Measurements from ENCODE around the gene EMD. TPM values are rescaled to one million over a fixed set of nuclear protein-coding genes. Genes with fewer than 3 reads are reported as not detected.

EMD gene
- total RNA-seq, 1 experiment from 2014 or later = 79.6 TPM

DNA sequence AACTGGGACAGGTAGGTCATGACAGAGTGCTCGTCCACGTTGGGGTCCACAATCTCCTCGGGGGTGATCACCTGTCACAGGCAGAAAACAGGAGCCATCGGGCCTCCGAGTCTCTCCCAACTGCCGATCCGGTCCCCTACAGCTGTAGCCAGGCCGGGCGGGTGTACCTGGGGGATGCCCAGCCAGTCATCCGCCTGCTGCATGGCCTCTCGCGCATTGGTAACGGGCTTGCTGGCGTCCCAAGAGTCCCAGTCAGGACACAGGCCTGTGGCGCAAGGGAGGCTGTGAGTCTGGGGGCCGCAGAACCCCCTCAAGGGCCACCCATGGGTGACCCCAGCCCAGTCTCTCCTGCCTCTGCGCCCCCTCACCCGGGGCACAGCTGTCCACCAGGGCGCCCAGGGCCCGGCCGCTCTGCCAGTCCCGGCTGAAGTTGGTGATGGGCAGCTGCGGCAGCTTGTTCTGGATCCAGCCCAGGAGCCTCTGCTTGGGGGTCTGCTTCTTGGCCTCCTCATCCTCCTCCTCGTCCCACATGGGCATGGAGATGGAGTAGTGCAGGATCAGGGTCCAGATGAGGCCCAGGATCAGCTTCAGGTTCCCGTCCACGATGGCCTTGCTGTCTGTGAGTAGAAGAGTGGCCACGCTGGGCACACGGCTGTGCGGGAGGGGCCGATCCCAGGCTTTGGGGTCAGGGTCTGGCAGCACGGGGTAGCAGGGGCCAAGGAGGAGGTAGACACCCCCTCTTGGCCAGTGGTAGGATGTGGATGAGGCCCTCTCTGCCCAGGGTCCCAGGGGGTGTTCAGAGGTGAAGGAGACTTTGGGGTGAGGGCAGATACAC lies 11.4 kb upstream of the EMD start:
- CTCF ChIA-PET = no interaction called here
- TF ChIP-seq, protein P1, sequence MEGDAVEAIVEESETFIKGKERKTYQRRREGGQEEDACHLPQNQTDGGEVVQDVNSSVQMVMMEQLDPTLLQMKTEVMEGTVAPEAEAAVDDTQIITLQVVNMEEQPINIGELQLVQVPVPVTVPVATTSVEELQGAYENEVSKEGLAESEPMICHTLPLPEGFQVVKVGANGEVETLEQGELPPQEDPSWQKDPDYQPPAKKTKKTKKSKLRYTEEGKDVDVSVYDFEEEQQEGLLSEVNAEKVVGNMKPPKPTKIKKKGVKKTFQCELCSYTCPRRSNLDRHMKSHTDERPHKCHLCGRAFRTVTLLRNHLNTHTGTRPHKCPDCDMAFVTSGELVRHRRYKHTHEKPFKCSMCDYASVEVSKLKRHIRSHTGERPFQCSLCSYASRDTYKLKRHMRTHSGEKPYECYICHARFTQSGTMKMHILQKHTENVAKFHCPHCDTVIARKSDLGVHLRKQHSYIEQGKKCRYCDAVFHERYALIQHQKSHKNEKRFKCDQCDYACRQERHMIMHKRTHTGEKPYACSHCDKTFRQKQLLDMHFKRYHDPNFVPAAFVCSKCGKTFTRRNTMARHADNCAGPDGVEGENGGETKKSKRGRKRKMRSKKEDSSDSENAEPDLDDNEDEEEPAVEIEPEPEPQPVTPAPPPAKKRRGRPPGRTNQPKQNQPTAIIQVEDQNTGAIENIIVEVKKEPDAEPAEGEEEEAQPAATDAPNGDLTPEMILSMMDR (conservative IDR thresholded peaks at IDR 0.05; ENCODE audit: low read depth, low read length) = no peak
- no peak for TF ChIP-seq EZH2 (IDR thresholded peaks at IDR 0.05; ENCODE audit: borderline replicate concordance, low read depth, low read length, poor library complexity, severe bottlenecking)
- intact Hi-C loops (cut with micrococcal nuclease; ENCODE audit: unreplicated experiment) = no loop called here
- Histone ChIP-seq H3K9me3 (ENCODE audit: low read depth, low read length, poor library complexity, severe bottlenecking) (no peaks in the 10 kb centered on the region), H3K4me3 (ENCODE audit: low read depth, low read length, poor library complexity, severe bottlenecking) (peak overlapping the region; percentile 81), H3K4me1 (ENCODE audit: insufficient read depth, low read length, poor library complexity, severe bottlenecking) (peaks cover 13% of the 10 kb centered on the region), H3K27ac (ENCODE audit: low read depth, low read length, poor library complexity, severe bottlenecking) (peak overlapping the region; percentile 96), H3K36me3 (ENCODE audit: insufficient read depth, low read length, poor library complexity, severe bottlenecking) (peaks cover 55% of the 10 kb centered on the region), H3K27me3 (replicated peaks; ENCODE audit: insufficient read depth, low read depth, low read length, poor library complexity) (no peaks in the 10 kb centered on the region)
- POLR2A ChIA-PET (ENCODE audit: low non-redundant PET) = no interaction called here
- DNase-seq (ENCODE audit: low spot score) = no peak
- BruUV-seq (replicated peaks) = no TSS peak

DNA sequence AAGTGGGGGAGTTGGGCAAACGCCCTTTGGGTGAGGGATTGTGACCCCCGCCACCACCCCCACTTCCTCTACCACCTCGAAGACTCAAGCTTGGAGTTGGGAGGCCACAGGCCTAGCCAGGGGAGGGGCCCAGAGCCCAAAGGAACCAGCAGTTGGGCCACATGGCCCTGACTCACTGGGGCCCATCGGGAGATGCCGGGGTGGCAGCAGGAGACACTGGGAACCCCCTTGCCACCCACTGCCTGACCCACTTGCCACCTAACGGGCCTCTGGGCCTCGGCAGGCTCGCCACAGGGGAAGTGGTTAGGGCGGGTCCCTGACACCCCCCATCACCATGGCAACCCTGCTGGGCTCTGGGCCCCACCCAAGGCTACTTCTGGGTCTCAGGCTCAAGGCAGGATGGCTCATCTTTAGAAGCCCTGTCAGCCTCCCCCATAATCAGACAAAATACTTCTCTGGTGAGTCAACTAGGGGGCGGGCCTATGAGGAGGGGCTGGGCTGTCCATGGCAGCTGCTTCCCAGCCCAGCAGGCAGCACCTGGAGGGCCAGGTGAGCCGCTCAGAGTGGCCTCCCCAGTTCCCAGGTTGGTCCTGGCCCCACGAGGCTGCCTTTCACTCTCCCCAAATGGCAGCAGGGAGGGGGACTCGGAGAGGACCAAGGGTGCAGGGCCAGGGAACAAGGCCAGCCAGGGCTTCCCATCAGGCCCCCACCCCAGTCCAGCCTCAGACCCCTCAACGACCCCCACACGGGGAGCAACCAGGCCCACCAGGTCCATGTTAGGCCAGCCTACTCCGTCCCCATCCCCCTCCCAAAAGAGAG lies 10.3 kb upstream of the EMD start:
- intact Hi-C loops (cut with micrococcal nuclease; ENCODE audit: unreplicated experiment) = no loop called here
- BruUV-seq (replicated peaks) = no TSS peak
- ChIA-PET CTCF (no interaction called here), POLR2A (ENCODE audit: low non-redundant PET) (interaction anchor here (1.1 kb wide), 1 partner anchor 10 kb away, joined by 8 read pairs; the partner anchor contains the start of gene EMD)
- Histone ChIP-seq H3K27me3 (replicated peaks; ENCODE audit: insufficient read depth, low read depth, low read length, poor library complexity) (no peaks in the 10 kb centered on the region), H3K4me1 (ENCODE audit: insufficient read depth, low read length, poor library complexity, severe bottlenecking) (peaks cover 20% of the 10 kb centered on the region), H3K4me3 (ENCODE audit: low read depth, low read length, poor library complexity, severe bottlenecking) (peak overlapping the region; percentile 81), H3K36me3 (ENCODE audit: insufficient read depth, low read length, poor library complexity, severe bottlenecking) (peaks cover 43% of the 10 kb centered on the region), H3K27ac (ENCODE audit: low read depth, low read length, poor library complexity, severe bottlenecking) (peak overlapping the region; percentile 96), H3K9me3 (ENCODE audit: low read depth, low read length, poor library complexity, severe bottlenecking) (no peaks in the 10 kb centered on the region)
- peak; percentile 77 for DNase-seq (ENCODE audit: low spot score)
- TF ChIP-seq, protein P1 (conservative IDR thresholded peaks at IDR 0.05; ENCODE audit: low read depth, low read length) = no peak
- no peak for TF ChIP-seq EZH2 (IDR thresholded peaks at IDR 0.05; ENCODE audit: borderline replicate concordance, low read depth, low read length, poor library complexity, severe bottlenecking)

DNA sequence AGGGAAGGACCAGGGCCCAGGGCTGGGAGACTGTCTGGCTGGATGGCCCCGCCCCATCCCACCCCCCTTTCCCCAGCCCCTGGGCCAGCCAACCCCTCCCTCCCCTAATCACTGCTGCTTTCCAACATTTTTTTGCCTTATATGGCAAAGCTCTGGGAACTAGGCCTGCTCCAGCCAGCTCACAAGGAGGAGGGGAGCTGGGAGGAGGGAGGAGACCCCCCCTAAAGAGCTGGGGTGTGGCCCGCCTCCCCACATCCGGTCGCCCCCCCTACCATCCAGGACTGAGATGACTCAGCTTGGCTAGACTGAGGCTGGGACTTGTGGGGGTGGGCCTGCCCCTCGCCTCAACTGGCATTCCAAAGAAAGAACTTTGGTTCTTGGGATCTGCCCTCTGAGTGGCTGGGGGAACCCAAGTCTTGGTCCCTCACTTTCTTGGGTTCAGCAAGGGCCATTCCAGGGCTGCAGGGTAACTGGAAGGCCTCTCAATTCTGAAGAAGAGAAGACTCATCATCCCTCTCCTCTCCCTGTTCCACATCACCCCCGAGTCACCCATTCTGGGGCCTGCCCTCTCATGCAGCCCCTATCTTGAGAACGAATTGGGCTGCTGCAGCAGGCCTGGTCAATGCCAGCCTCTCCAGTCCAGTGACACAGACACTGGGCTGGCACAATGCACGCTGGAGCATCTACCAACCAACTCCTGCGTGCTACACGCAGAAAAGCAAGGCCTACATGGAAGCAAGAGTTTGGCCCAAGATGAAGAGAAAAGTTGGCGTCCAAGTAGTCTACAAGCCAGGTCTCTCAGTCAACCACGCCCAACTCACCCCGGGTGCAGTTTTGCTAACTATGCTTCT lies 9.4 kb upstream of the EMD start:
- peaks cover 36% of the 10 kb centered on the region for H3K36me3 ChIP-seq (ENCODE audit: insufficient read depth, low read length, poor library complexity, severe bottlenecking)
- ChIA-PET POLR2A (ENCODE audit: low non-redundant PET) (interaction anchor here (1.1 kb wide), 1 partner anchor 9 kb away, joined by 8 read pairs; the partner anchor contains the start of gene EMD), CTCF (interaction anchor here (0.5 kb wide), 1 partner anchor 33 kb away, joined by 6 read pairs; no protein-coding TSS in a partner anchor)
- H3K4me3 ChIP-seq (ENCODE audit: low read depth, low read length, poor library complexity, severe bottlenecking) = peak overlapping the region; percentile 81
- H3K9me3 ChIP-seq (ENCODE audit: low read depth, low read length, poor library complexity, severe bottlenecking) = no peaks in the 10 kb centered on the region
- intact Hi-C loops (cut with micrococcal nuclease; ENCODE audit: unreplicated experiment) = no loop called here
- peak overlapping the region; percentile 96 for H3K27ac ChIP-seq (ENCODE audit: low read depth, low read length, poor library complexity, severe bottlenecking)
- TSS peak; percentile 99 for BruUV-seq (replicated peaks)
- H3K4me1 ChIP-seq (ENCODE audit: insufficient read depth, low read length, poor library complexity, severe bottlenecking) = peaks cover 21% of the 10 kb centered on the region
- no peak for TF ChIP-seq EZH2 (IDR thresholded peaks at IDR 0.05; ENCODE audit: borderline replicate concordance, low read depth, low read length, poor library complexity, severe bottlenecking)
- TF ChIP-seq, protein P1 (conservative IDR thresholded peaks at IDR 0.05; ENCODE audit: low read depth, low read length) = no peak
- H3K27me3 ChIP-seq (replicated peaks; ENCODE audit: insufficient read depth, low read depth, low read length, poor library complexity) = no peaks in the 10 kb centered on the region
- peak; percentile 94 for DNase-seq (ENCODE audit: low spot score)
